ENCODE data around the gene FHDC1. TPM values are rescaled to one million over a fixed set of nuclear protein-coding genes. Genes with fewer than 3 reads are reported as not detected.

FHDC1 gene
- total RNA-seq, 1 donor from 2014 or later = 1.5 TPM

- H3K4me1 ChIP-seq (ENCODE audit: insufficient read depth, low read length) = peaks cover 33% of the 10 kb centered on the region
- Mint-ChIP-seq H3K27ac (ENCODE audit: unreplicated experiment) (no peak overlapping the region), H3K4me1 (ENCODE audit: low read depth, unreplicated experiment) (peaks cover 26% of the 10 kb centered on the region), H3K27me3 (ENCODE audit: low read depth, unreplicated experiment) (no peaks in the 10 kb centered on the region), H3K4me3 (ENCODE audit: unreplicated experiment) (no peak overlapping the region), H3K36me3 (ENCODE audit: low read depth, unreplicated experiment) (peaks cover 6% of the 10 kb centered on the region), H3K9me3 (ENCODE audit: unreplicated experiment) (no peaks in the 10 kb centered on the region)
- H3K4me3 ChIP-seq (ENCODE audit: insufficient read depth, low read depth, low read length) = no peak overlapping the region
- H3K4me2 ChIP-seq (ENCODE audit: low read length) = no peak overlapping the region
- H3K27ac ChIP-seq (ENCODE audit: low read depth, low read length) = no peak overlapping the region
- H4K20me1 ChIP-seq (ENCODE audit: insufficient read depth, low read length) = no peaks in the 10 kb centered on the region
- DNase-seq (ENCODE audit: low read depth) = no peak
- no peaks in the 10 kb centered on the region for H3K36me3 ChIP-seq (ENCODE audit: insufficient read depth, low read length)
- no peak overlapping the region for H2AFZ ChIP-seq (ENCODE audit: low read depth, low read length)
- no peak for FAIRE-seq
- no peak overlapping the region for H3K9ac ChIP-seq (ENCODE audit: low read length)
- TF ChIP-seq EZH2 (IDR thresholded peaks at IDR 0.05; ENCODE audit: insufficient read depth, low read length) (no peak), CTCF (IDR thresholded peaks at IDR 0.05; ENCODE audit: insufficient read depth, low read depth, low read length) (no peak)
- H3K79me2 ChIP-seq (ENCODE audit: insufficient read depth, low read length) = no peaks in the 10 kb centered on the region
- no peaks in the 10 kb centered on the region for H3K9me3 ChIP-seq (ENCODE audit: insufficient read depth, low read depth, low read length)
- no peaks in the 10 kb centered on the region for H3K27me3 ChIP-seq (ENCODE audit: insufficient read depth, low read length)
These were observed 38.6 kb downstream of the FHDC1 start for GRCh38 chr4:152974468-152975379.

- H3K27ac Mint-ChIP-seq (ENCODE audit: unreplicated experiment) = no peak overlapping the region
These were observed 39.5 kb downstream of the FHDC1 start for GRCh38 chr4:152975380-152976211.

More at GRCh38 chr4:152975380-152976211, 39.5 kb downstream of the FHDC1 start:
- Histone ChIP-seq H3K27me3 (ENCODE audit: insufficient read depth, low read length) (no peaks in the 10 kb centered on the region), H3K27ac (ENCODE audit: low read depth, low read length) (no peak overlapping the region), H3K79me2 (ENCODE audit: insufficient read depth, low read length) (no peaks in the 10 kb centered on the region), H3K4me1 (ENCODE audit: insufficient read depth, low read length) (peaks cover 25% of the 10 kb centered on the region), H3K9me3 (ENCODE audit: insufficient read depth, low read depth, low read length) (no peaks in the 10 kb centered on the region), H3K4me2 (ENCODE audit: low read length) (no peak overlapping the region), H3K4me3 (ENCODE audit: insufficient read depth, low read depth, low read length) (no peak overlapping the region), H2AFZ (ENCODE audit: low read depth, low read length) (no peak overlapping the region), H3K9ac (ENCODE audit: low read length) (no peak overlapping the region), H3K36me3 (ENCODE audit: insufficient read depth, low read length) (no peaks in the 10 kb centered on the region), H4K20me1 (ENCODE audit: insufficient read depth, low read length) (no peaks in the 10 kb centered on the region)
- Mint-ChIP-seq H3K9me3 (ENCODE audit: unreplicated experiment) (no peaks in the 10 kb centered on the region), H3K4me1 (ENCODE audit: low read depth, unreplicated experiment) (peaks cover 18% of the 10 kb centered on the region), H3K36me3 (ENCODE audit: low read depth, unreplicated experiment) (peaks cover 6% of the 10 kb centered on the region), H3K4me3 (ENCODE audit: unreplicated experiment) (no peak overlapping the region), H3K27me3 (ENCODE audit: low read depth, unreplicated experiment) (no peaks in the 10 kb centered on the region)
- FAIRE-seq (no peak), DNase-seq (ENCODE audit: low read depth) (no peak)
- TF ChIP-seq EZH2 (IDR thresholded peaks at IDR 0.05; ENCODE audit: insufficient read depth, low read length) (no peak), CTCF (IDR thresholded peaks at IDR 0.05; ENCODE audit: insufficient read depth, low read depth, low read length) (no peak)

All from astrocyte (in vitro differentiated cells and primary cell).